ENCODE data around the gene H2BK1. TPM values are rescaled to one million over a fixed set of nuclear protein-coding genes. Genes with fewer than 3 reads are reported as not detected.

H2BK1 gene
- total RNA-seq, 6 experiments from 2014 or later = not detected

DNA sequence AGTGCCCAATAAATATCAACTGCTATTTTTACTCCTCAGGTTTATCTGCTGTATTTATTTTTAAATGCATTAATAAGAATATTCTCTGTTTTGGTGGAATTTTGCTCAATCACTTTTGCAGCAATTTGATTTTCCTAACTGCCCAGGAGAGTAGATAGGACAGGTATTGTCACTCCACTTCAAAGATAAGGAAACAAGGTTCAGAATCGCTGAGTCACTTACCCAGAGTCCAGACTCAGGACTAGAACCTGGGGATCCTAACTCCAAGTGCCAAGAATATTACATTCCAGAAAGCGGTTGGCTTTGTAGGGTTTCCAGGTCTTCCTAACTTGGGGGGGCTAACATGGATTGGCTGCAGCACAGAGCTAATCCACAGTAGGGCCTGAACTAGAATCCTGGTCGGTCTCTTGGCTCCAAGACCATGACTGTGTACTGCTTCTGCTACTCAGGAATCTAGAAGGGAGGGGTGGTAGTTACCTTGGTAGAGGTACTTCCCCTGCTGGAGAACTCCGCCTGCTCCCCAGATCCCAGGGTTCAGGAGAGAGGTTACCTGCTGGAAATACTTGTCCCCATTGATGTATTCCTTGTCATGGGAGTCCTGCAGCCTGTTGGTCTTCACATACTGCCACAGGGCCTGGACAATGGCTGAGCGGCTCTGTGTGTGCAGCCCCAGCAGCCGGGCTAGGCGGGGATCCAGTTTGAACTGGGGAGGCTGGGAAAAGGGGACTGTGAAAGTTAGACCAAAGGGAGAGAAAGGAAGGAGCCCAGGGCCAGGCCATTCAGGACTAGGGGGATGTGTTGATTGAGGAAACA lies 30.9 kb upstream of the H2BK1 start:
- Mint-ChIP-seq H3K27ac (peak overlapping the region; percentile 52), H3K36me3 (ENCODE audit: low read depth) (peaks cover 16% of the 10 kb centered on the region; the same call in 1 of the 2 replicates), H3K9me3 (no peaks in the 10 kb centered on the region), H3K4me3 (no peak overlapping the region), H3K4me1 (ENCODE audit: low read depth) (peaks cover 11% of the 10 kb centered on the region), H3K27me3 (ENCODE audit: insufficient read depth) (peaks cover 13% of the 10 kb centered on the region)
- no peak for DNase-seq
- TF ChIP-seq, protein P1, sequence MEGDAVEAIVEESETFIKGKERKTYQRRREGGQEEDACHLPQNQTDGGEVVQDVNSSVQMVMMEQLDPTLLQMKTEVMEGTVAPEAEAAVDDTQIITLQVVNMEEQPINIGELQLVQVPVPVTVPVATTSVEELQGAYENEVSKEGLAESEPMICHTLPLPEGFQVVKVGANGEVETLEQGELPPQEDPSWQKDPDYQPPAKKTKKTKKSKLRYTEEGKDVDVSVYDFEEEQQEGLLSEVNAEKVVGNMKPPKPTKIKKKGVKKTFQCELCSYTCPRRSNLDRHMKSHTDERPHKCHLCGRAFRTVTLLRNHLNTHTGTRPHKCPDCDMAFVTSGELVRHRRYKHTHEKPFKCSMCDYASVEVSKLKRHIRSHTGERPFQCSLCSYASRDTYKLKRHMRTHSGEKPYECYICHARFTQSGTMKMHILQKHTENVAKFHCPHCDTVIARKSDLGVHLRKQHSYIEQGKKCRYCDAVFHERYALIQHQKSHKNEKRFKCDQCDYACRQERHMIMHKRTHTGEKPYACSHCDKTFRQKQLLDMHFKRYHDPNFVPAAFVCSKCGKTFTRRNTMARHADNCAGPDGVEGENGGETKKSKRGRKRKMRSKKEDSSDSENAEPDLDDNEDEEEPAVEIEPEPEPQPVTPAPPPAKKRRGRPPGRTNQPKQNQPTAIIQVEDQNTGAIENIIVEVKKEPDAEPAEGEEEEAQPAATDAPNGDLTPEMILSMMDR (IDR thresholded peaks at IDR 0.05) = no peak

DNA sequence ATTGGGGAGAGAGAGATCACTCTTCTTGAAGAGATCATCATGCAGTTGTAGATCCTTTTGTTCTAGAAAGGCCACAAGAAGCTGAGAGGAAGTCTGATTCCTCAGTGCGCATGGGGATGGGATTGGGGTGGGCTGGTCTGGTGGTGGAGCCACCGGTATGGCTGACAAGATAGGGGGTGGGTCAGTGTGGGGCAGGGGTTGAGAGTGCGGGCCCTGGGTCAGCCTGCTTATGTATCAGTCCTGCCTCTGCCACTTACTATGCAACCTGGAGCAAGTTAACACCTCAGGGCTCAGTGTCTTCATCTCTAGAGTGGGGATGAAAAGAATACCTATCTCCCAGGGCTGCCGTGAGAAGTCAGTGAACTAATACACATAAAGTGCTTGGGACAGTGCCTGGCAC lies 30.2 kb upstream of the H2BK1 start:
- Mint-ChIP-seq H3K27me3 (ENCODE audit: insufficient read depth) (peaks cover 13% of the 10 kb centered on the region), H3K27ac (peak overlapping the region; percentile 52), H3K4me3 (no peak overlapping the region), H3K4me1 (ENCODE audit: low read depth) (peaks cover 7% of the 10 kb centered on the region; the same call in 1 of the 2 replicates), H3K36me3 (ENCODE audit: low read depth) (peaks cover 16% of the 10 kb centered on the region; the same call in 1 of the 2 replicates), H3K9me3 (no peaks in the 10 kb centered on the region)
- TF ChIP-seq, protein P1 (IDR thresholded peaks at IDR 0.05) = no peak
- no peak for DNase-seq

DNA sequence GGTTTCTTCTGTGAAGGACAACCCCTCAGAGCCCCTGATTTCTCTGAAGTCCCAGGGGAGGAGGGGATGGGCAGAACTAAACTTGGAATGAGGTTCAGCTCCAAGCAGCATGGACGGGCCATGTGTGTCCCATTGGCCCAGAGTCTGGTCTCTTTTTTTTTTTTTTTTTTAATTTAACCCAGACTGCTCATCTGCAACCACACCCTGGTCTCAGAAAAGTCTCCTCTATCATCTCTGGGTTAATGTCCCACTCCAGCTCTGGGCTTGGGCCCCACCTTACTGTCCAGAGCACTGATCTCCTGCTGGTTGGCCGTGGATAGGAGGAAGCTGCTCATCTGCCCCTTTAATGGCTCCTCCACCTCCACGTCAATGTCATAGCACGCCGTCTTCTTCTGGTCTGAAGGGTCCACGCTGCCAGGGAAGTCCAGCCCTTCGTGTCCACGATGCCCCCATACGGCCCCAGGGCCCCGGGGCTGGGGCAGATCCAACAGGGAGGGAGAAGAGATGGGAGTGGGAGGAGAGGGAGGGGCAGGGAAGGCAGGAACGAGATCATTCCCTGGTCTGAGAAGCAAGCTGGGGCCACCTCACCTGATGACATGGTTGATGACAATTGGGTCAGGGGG lies 29.7 kb upstream of the H2BK1 start:
- H3K27ac Mint-ChIP-seq = peak overlapping the region; percentile 52
- TF ChIP-seq, protein P1 (IDR thresholded peaks at IDR 0.05) = no peak

DNA sequence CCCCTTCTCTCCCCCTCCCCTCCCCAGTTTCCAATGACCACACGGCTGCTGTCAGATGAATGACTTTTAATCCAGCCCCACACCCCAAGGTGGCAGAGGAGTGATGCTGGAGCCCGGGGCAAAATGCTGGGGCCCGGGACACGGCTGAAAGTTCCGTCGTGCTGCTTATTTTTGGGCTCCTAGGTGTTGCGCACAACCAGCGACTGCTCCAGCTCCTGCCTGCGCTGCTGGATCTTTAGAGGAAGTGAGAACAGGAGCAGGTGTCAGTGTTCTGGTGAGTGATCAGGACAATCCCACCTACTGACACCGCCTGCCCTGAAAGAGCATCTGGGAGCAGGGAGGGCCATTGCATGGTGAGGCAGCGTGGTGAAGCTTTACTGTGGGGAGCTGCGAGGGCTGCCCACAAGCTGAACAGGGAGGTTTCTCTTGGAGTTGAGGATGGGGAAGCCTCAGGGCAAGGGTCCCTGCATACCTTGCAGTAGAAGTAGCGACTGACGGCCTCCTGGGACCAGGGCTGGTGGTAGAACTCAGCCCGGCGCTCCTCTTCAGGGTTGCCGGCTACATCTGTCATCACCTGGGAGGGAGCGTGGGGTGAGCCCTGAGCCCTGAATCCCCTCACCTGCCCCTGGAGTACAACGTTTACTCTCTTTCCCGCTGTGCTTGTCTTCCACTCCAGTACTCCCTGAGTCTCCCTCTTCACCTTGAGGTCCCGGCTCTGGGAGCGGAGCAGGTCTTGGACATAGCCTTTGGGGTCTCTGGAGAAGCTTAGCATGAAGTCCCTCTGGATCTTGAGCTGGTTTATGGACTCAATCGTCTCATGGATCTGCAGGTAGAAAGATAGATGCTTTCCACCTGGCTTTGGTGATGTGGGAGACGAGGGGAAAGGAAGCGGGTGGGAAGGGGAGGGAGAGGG lies 28.9 kb upstream of the H2BK1 start:
- Mint-ChIP-seq H3K9me3 (no peaks in the 10 kb centered on the region), H3K27me3 (ENCODE audit: insufficient read depth) (peaks cover 13% of the 10 kb centered on the region), H3K36me3 (ENCODE audit: low read depth) (peaks cover 16% of the 10 kb centered on the region; the same call in 1 of the 2 replicates), H3K27ac (no peak overlapping the region), H3K4me1 (ENCODE audit: low read depth) (peaks cover 17% of the 10 kb centered on the region), H3K4me3 (no peak overlapping the region)
- TF ChIP-seq, protein P1 (IDR thresholded peaks at IDR 0.05) = no peak
- DNase-seq = no peak

More for the DNA sequence above, 29.7 kb upstream of the H2BK1 start:
- Mint-ChIP-seq H3K27me3 (ENCODE audit: insufficient read depth) (peaks cover 13% of the 10 kb centered on the region), H3K36me3 (ENCODE audit: low read depth) (peaks cover 16% of the 10 kb centered on the region; the same call in 1 of the 2 replicates), H3K9me3 (no peaks in the 10 kb centered on the region), H3K4me1 (ENCODE audit: low read depth) (peaks cover 9% of the 10 kb centered on the region; the same call in 1 of the 2 replicates), H3K4me3 (no peak overlapping the region)
- no peak for DNase-seq

DNA sequence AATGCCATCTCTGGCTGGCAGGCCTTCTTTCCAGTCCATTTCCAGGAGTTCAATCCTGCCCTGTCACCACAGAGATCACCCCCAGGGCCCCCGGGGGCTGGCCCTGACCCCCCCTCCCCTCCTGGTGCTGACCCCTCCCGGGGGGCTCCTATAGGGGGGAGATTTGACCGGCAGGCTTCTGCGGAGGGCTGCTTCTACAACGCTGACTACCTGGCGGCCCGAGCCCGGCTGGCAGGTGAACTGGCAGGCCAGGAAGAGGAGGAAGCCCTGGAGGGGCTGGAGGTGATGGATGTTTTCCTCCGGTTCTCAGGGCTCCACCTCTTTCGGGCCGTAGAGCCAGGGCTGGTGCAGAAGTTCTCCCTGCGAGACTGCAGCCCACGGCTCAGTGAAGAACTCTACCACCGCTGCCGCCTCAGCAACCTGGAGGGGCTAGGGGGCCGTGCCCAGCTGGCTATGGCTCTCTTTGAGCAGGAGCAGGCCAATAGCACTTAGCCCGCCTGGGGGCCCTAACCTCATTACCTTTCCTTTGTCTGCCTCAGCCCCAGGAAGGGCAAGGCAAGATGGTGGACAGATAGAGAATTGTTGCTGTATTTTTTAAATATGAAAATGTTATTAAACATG lies 28.0 kb upstream of the H2BK1 start:
- TF ChIP-seq, protein P1 (IDR thresholded peaks at IDR 0.05) = no peak
- Mint-ChIP-seq H3K27ac (no peak overlapping the region), H3K36me3 (ENCODE audit: low read depth) (peaks cover 20% of the 10 kb centered on the region; the same call in 1 of the 2 replicates), H3K4me1 (ENCODE audit: low read depth) (peaks cover 25% of the 10 kb centered on the region), H3K9me3 (no peaks in the 10 kb centered on the region), H3K4me3 (no peak overlapping the region), H3K27me3 (ENCODE audit: insufficient read depth) (peaks cover 13% of the 10 kb centered on the region)
- no peak for DNase-seq
